Karpas-422 (cell line): ENCODE results near the gene MAPRE3. TPM values are rescaled to one million over a fixed set of nuclear protein-coding genes. Genes with fewer than 3 reads are reported as not detected.
"Not testable (repeated sequence)": the region's sequence is repeated elsewhere in the genome, so short reads cannot be mapped to it uniquely, and the experiment has no call there.

Source experiments
- DNase-seq: peaks from one replicate; pipeline ENCODE4 v3.0.0-alpha.2; 2015
- H2AFZ ChIP-seq: fragments of 200-600 bp; sonication (generic); 2 replicates; pipeline ENCODE4 v1.6.1; 2014; ENCODE audit warnings: antibody characterized with exemption, low read length, mixed read lengths
- H3K27ac ChIP-seq: fragments of 200-600 bp; sonication (generic); 2 replicates; pipeline ENCODE4 v1.5.1; 2014; ENCODE audit warnings: mild to moderate bottlenecking, low read length, moderate library complexity
- H3K27me3 ChIP-seq: fragments of 200-600 bp; sonication (generic); 2 replicates; pipeline ENCODE4 v1.6.1; 2014; ENCODE audit warnings: low read length, mixed read lengths
- H3K36me3 ChIP-seq: fragments of 200-600 bp; sonication (generic); 2 replicates; pipeline ENCODE4 v1.6.1; 2014; ENCODE audit warnings: low read length, mixed read lengths; ENCODE audit not compliant: insufficient read depth
- H3K4me1 ChIP-seq: fragments of 200-600 bp; sonication (generic); 2 replicates; pipeline ENCODE4 v1.6.1; 2014; ENCODE audit warnings: mild to moderate bottlenecking, low read length, mixed read lengths
- H3K4me2 ChIP-seq: fragments of 200-600 bp; sonication (generic); 2 replicates; pipeline ENCODE4 v1.6.1; 2014; ENCODE audit warnings: low read length, low read depth, mild to moderate bottlenecking; ENCODE audit not compliant: poor library complexity, severe bottlenecking
- H3K4me3 ChIP-seq: fragments of 200-600 bp; sonication (generic); 2 replicates; pipeline ENCODE4 v1.5.1; 2014; ENCODE audit warnings: mild to moderate bottlenecking, antibody characterized with exemption, low read length, mixed read lengths
- H3K79me2 ChIP-seq: fragments of 200-600 bp; sonication (generic); 2 replicates; pipeline ENCODE4 v1.6.1; 2014; ENCODE audit warnings: mild to moderate bottlenecking, low read length, mixed read lengths
- H3K9ac ChIP-seq: fragments of 200-600 bp; sonication (generic); 2 replicates; pipeline ENCODE4 v1.6.0; 2014; ENCODE audit warnings: low read length
- H3K9me2 ChIP-seq: fragments of 200-600 bp; sonication (generic), shearing (Covaris generic); replicated peaks from 2 replicates; pipeline ENCODE4 v1.6.0; 2014; ENCODE audit warnings: mild to moderate bottlenecking, low read length, moderate library complexity; ENCODE audit not compliant: insufficient read depth
- H3K9me3 ChIP-seq: fragments of 300-700, 200-600 bp; sonication (generic); 2 replicates; pipeline ENCODE4 v1.6.1; 2014; ENCODE audit warnings: low read length, mixed read lengths
- H4K20me1 ChIP-seq: fragments of 200-600 bp; sonication (generic); 2 replicates; pipeline ENCODE4 v1.6.1; 2014; ENCODE audit warnings: mild to moderate bottlenecking, antibody characterized with exemption, low read length, low read depth; ENCODE audit not compliant: insufficient read depth
- total RNA-seq: library from RNA; depleted of rRNA; stranded (reverse); fragments of >200 nt; shearing (Covaris generic); gene quantifications from 2 replicates; pipeline ENCODE4 v1.2.3, GENCODE V29; 2014; ENCODE audit warnings: low replicate concordance; rRNA removed

MAPRE3 gene
- total RNA-seq, 1 experiment from 2014 or later, result 0.30 TPM

GRCh38 chr2:27074738-27075565 is 104.5 kb downstream of the MAPRE3 start:
- no peaks in the 10 kb centered on the region for H3K27me3 ChIP-seq
- peak overlapping the region; percentile 23 for H3K9ac ChIP-seq
- H3K4me2 ChIP-seq, result peak overlapping the region; percentile 37
- peak overlapping the region; percentile 16; the same call in 1 of the 2 replicates for H2AFZ ChIP-seq
- 0 out of 2 replicates have a peak overlapping the region, but pooled peaks have one; percentile 12 for H3K27ac ChIP-seq
- peaks cover under 1% of the 10 kb centered on the region; the same call in 1 of the 2 replicates for H3K36me3 ChIP-seq
- no peaks in the 10 kb centered on the region for H3K9me3 ChIP-seq
- peaks cover 14% of the 10 kb centered on the region for H3K79me2 ChIP-seq
- DNase-seq, result peak; percentile 65
- no peaks in the 10 kb centered on the region; the same call in 1 of the 2 replicates for H4K20me1 ChIP-seq
- H3K4me1 ChIP-seq, result peaks cover 31% of the 10 kb centered on the region
- H3K9me2 ChIP-seq, result no peaks in the 10 kb centered on the region
- H3K4me3 ChIP-seq, result no peak overlapping the region; the same call in 1 of the 2 replicates

GRCh38 chr2:27075566-27075871 is 105.1 kb downstream of the MAPRE3 start:
- H3K27me3 ChIP-seq, H3K9me2 ChIP-seq, H4K20me1 ChIP-seq, H3K36me3 ChIP-seq, DNase-seq, H3K4me3 ChIP-seq, H3K9me3 ChIP-seq, H3K79me2 ChIP-seq: not testable (repeated sequence)
- Histone ChIP-seq H3K4me2 (peak overlapping the region; percentile 37), H3K27ac (0 out of 2 replicates have a peak overlapping the region, but pooled peaks have one; percentile 12), H2AFZ (peak overlapping the region; percentile 16; the same call in 1 of the 2 replicates), H3K9ac (peak overlapping the region; percentile 23; the same call in 1 of the 2 replicates), H3K4me1 (peaks cover 25% of the 10 kb centered on the region)

GRCh38 chr2:27076323-27076722 is 105.9 kb downstream of the MAPRE3 start:
- Histone ChIP-seq H4K20me1 (no peaks in the 10 kb centered on the region), H3K9me3 (no peaks in the 10 kb centered on the region), H3K4me1 (peaks cover 27% of the 10 kb centered on the region), H3K9ac (no peak overlapping the region), H3K27ac (no peak overlapping the region), H3K36me3 (no peaks in the 10 kb centered on the region), H3K9me2 (no peaks in the 10 kb centered on the region), H3K4me2 (no peak overlapping the region), H3K79me2 (peaks cover under 1% of the 10 kb centered on the region; the same call in 1 of the 2 replicates), H3K4me3 (no peak overlapping the region), H3K27me3 (no peaks in the 10 kb centered on the region), H2AFZ (no peak overlapping the region)
- no peak for DNase-seq

Other genes with a start within 250 kb of the MAPRE3 start
- gene SLC35F6, start 206.4 kb upstream of the MAPRE3 start, total RNA-seq, result 13.8 and 13.9 TPM in 2 replicates
- gene CENPA, start 184.6 kb upstream of the MAPRE3 start, total RNA-seq, result 10.0 and 21.1 TPM in 2 replicates
- not detected in 2 replicates for gene DPYSL5, start 122.5 kb upstream of the MAPRE3 start, total RNA-seq
- gene TMEM214, start 62.3 kb downstream of the MAPRE3 start, total RNA-seq, result 20.8 and 31.8 TPM in 2 replicates
- 30.0 and 35.7 TPM in 2 replicates for gene AGBL5, start 81.0 kb downstream of the MAPRE3 start, total RNA-seq
- gene OST4, start 101.0 kb downstream of the MAPRE3 start, total RNA-seq, result 201 and 402 TPM in 2 replicates
- gene EMILIN1, start 108.0 kb downstream of the MAPRE3 start, total RNA-seq, result 0.47 TPM in 1 of 2 replicates, not detected in the other
- gene KHK, start 116.1 kb downstream of the MAPRE3 start, total RNA-seq, result 3.5 and 4.1 TPM in 2 replicates
- gene CGREF1, start 148.5 kb downstream of the MAPRE3 start, total RNA-seq, result not detected in 2 replicates
- gene ABHD1, start 153.2 kb downstream of the MAPRE3 start, total RNA-seq, result 1.4 and 2.4 TPM in 2 replicates
- 65.7 and 81.4 TPM in 2 replicates for gene PREB, start 164.0 kb downstream of the MAPRE3 start, total RNA-seq
- not detected in 2 replicates for gene PRR30, start 168.8 kb downstream of the MAPRE3 start, total RNA-seq
- gene TCF23, start 178.4 kb downstream of the MAPRE3 start, total RNA-seq, result not detected in 2 replicates
- gene ATRAID, start 241.4 kb downstream of the MAPRE3 start, total RNA-seq, result 125 and 167 TPM in 2 replicates
- gene SLC5A6, start 241.6 kb downstream of the MAPRE3 start, total RNA-seq, result 23.7 and 38.4 TPM in 2 replicates
- 69.5 and 71.4 TPM in 2 replicates for gene CAD, start 246.7 kb downstream of the MAPRE3 start, total RNA-seq